ENCODE measurements around the gene CLEC12A. TPM values are rescaled to one million over a fixed set of nuclear protein-coding genes. Genes with fewer than 3 reads are reported as not detected.
"Not testable (repeated sequence)": the region's sequence is repeated elsewhere in the genome, so short reads cannot be mapped to it uniquely, and the experiment has no call there.

Gene CLEC12A
- total RNA-seq, 4 donors from 2014 or later, result 0.19 to 0.64 (median 0.51) TPM; not detected in 1

- WGBS, 2 donors, result 0 to 3% methylated on average over 1 of the region's 1 CpG
- TF ChIP-seq POLR2A (IDR thresholded peaks at IDR 0.05), result no peak
- no peak for TF ChIP-seq CTCF (IDR thresholded peaks at IDR 0.05)
- DNase-seq (ENCODE audit: low spot score in 2 of 2), result no peak
- H3K4me3 ChIP-seq (ENCODE audit: low read depth, poor library complexity, severe bottlenecking), result no peak overlapping the region
- intact Hi-C loops (cut with DNase I; ENCODE audit: low total_unique reads), result no loop called here
Observed at GRCh38 chr12:10016881-10017280, 45.7 kb downstream of the CLEC12A start.

- DNase-seq (ENCODE audit: low spot score in 2 of 2), result no peak
- 80 to 81% methylated on average over 5 of the region's 5 CpGs for WGBS, 2 donors
- no peak overlapping the region for H3K4me3 ChIP-seq (ENCODE audit: low read depth, poor library complexity, severe bottlenecking)
- intact Hi-C loops (cut with DNase I; ENCODE audit: low total_unique reads), result no loop called here
- TF ChIP-seq CTCF (IDR thresholded peaks at IDR 0.05), result no peak
- TF ChIP-seq POLR2A (IDR thresholded peaks at IDR 0.05), result no peak
Observed at GRCh38 chr12:10018386-10018785, 47.2 kb downstream of the CLEC12A start.

GRCh38 chr12:10021342-10021741, 50.1 kb downstream of the CLEC12A start:
- no peak for DNase-seq (ENCODE audit: low spot score in 2 of 2)
- 87 to 95% methylated on average over 3 of the region's 3 CpGs for WGBS, 2 donors
- no peak overlapping the region for H3K4me3 ChIP-seq (ENCODE audit: low read depth, poor library complexity, severe bottlenecking)
- intact Hi-C loops (cut with DNase I; ENCODE audit: low total_unique reads), result no loop called here
- TF ChIP-seq CTCF (IDR thresholded peaks at IDR 0.05) (no peak), POLR2A (IDR thresholded peaks at IDR 0.05) (no peak)

- WGBS, 2 donors, result 77 to 80% methylated on average over 3 of the region's 3 CpGs
- DNase-seq (ENCODE audit: low spot score in 2 of 2), result no peak
- intact Hi-C loops (cut with DNase I; ENCODE audit: low total_unique reads), result no loop called here
- H3K4me3 ChIP-seq (ENCODE audit: low read depth, poor library complexity, severe bottlenecking), result no peak overlapping the region
- TF ChIP-seq CTCF (IDR thresholded peaks at IDR 0.05) (no peak), POLR2A (IDR thresholded peaks at IDR 0.05) (no peak)
Observed at GRCh38 chr12:10025236-10025635, 54.0 kb downstream of the CLEC12A start.

- WGBS, 2 donors, result 90% methylated on average over 4 of the region's 4 CpGs
- intact Hi-C loops (cut with DNase I; ENCODE audit: low total_unique reads); H3K4me3 ChIP-seq (ENCODE audit: low read depth, poor library complexity, severe bottlenecking); DNase-seq (ENCODE audit: low spot score in 2 of 2): not testable (repeated sequence)
Observed at GRCh38 chr12:10026666-10027065, 55.5 kb downstream of the CLEC12A start.

- no peak for DNase-seq (ENCODE audit: low spot score in 2 of 2)
- intact Hi-C loops (cut with DNase I; ENCODE audit: low total_unique reads), result no loop called here
- no peak overlapping the region for H3K4me3 ChIP-seq (ENCODE audit: low read depth, poor library complexity, severe bottlenecking)
- WGBS, 2 donors, result 57 to 61% methylated on average over 3 of the region's 3 CpGs
- TF ChIP-seq POLR2A (IDR thresholded peaks at IDR 0.05) (no peak), CTCF (IDR thresholded peaks at IDR 0.05) (no peak)
Observed at GRCh38 chr12:10027311-10027710, 56.1 kb downstream of the CLEC12A start.
